IMR-90 (cell line): ENCODE measurements around the gene BRSK1. TPM values are rescaled to one million over a fixed set of nuclear protein-coding genes. Genes with fewer than 3 reads are reported as not detected.

Experiments
- ATAC-seq: fragments of 200-7000 bp; cut with Tn5 transposase; 2 replicates; pipeline ENCODE4 v1.9.1; 2020; ENCODE audit warnings: low read depth, mild to moderate bottlenecking, moderate library complexity
- BruUV-seq: library from RNA; stranded (reverse); fragments of 400-500 nt; replicated peaks from 2 replicates; lab custom pipeline; 2021; lab: Mats Ljungman, UMichigan
- CTCF ChIA-PET: fragments of 300-600 bp; formaldehyde crosslinking; extraction: SDS; loops from one replicate; lab custom pipeline; 2021; ENCODE audit warnings: antibody characterized with exemption; lab: Yijun Ruan, JAX
- POLR2A ChIA-PET: fragments of 300-600 bp; sonication (Branson Sonifier 250); formaldehyde crosslinking; loops from one replicate; lab custom pipeline; 2022; ENCODE audit warnings: antibody characterized with exemption; ENCODE audit not compliant: unreplicated experiment; lab: Charles Lee
- DNase-seq: peaks from one replicate; pipeline ENCODE4 v3.0.0; 2013
- H2AFZ ChIP-seq: replicated peaks from 2 replicates; pipeline ENCODE3; 2013; ENCODE audit warnings: low read length, mild to moderate bottlenecking; ENCODE audit not compliant: poor library complexity
- H2AK5ac ChIP-seq: 2 replicates; pipeline ENCODE4 v1.6.1; 2013; ENCODE audit warnings: low read depth, low read length, inconsistent platforms
- H2AK9ac ChIP-seq: replicated peaks from 2 replicates; pipeline ENCODE3; 2013; ENCODE audit warnings: mild to moderate bottlenecking, low read depth, low read length, moderate library complexity; ENCODE audit not compliant: poor library complexity
- H2BK120ac ChIP-seq: 2 replicates; pipeline ENCODE4 v1.6.1; 2013; ENCODE audit warnings: low read depth, low read length, inconsistent platforms
- H2BK15ac ChIP-seq: 3 replicates; pipeline ENCODE4 v1.6.1; 2013; ENCODE audit warnings: low read depth, low read length, inconsistent platforms
- H2BK20ac ChIP-seq: 2 replicates; pipeline ENCODE4 v1.6.1; 2013; ENCODE audit warnings: low read depth, mild to moderate bottlenecking, inconsistent platforms, low read length, moderate library complexity
- H2BK5ac ChIP-seq: 2 replicates; pipeline ENCODE4 v1.6.1; 2013; ENCODE audit warnings: mild to moderate bottlenecking, low read depth, low read length, inconsistent platforms; ENCODE audit not compliant: poor library complexity, severe bottlenecking
- H3K14ac ChIP-seq: replicated peaks from 2 replicates; pipeline ENCODE4 v1.6.1; 2013; ENCODE audit warnings: low read depth, low read length, inconsistent platforms
- H3K18ac ChIP-seq: 2 replicates; pipeline ENCODE4 v1.6.1; 2013; ENCODE audit warnings: low read depth, low read length, control low read depth
- H3K23ac ChIP-seq: 2 replicates; pipeline ENCODE4 v1.6.1; 2013; ENCODE audit warnings: low read depth, low read length, inconsistent platforms
- H3K27ac ChIP-seq: 2 replicates; pipeline ENCODE4 v1.5.1; 2013; ENCODE audit warnings: mild to moderate bottlenecking, control low read depth, low read length; ENCODE audit not compliant: insufficient read depth
- H3K27me3 ChIP-seq: 2 replicates; pipeline ENCODE4 v1.6.1; 2013; ENCODE audit warnings: low read length; ENCODE audit not compliant: control insufficient read depth, insufficient read depth
- H3K36me3 ChIP-seq: 2 replicates; pipeline ENCODE4 v1.6.1; 2013; ENCODE audit warnings: low read length, mixed read lengths; ENCODE audit not compliant: control insufficient read depth, insufficient read depth
- H3K4ac ChIP-seq: 2 replicates; pipeline ENCODE4 v1.6.1; 2013; ENCODE audit warnings: low read depth, low read length, inconsistent platforms
- H3K4me1 ChIP-seq: 2 replicates; pipeline ENCODE4 v1.6.1; 2013; ENCODE audit warnings: low read length, mixed read lengths; ENCODE audit not compliant: control insufficient read depth, insufficient read depth
- H3K4me2 ChIP-seq: 2 replicates; pipeline ENCODE4 v1.6.1; 2013; ENCODE audit warnings: low read depth, mild to moderate bottlenecking, control low read depth, low read length, moderate library complexity
- H3K4me3 ChIP-seq: 2 replicates; pipeline ENCODE4 v1.5.1; 2013; ENCODE audit warnings: low read depth, mild to moderate bottlenecking, control low read depth, low read length, moderate library complexity; ENCODE audit not compliant: insufficient read depth
- H3K56ac ChIP-seq: 2 replicates; pipeline ENCODE4 v1.6.1; 2013; ENCODE audit warnings: low read length, inconsistent platforms; ENCODE audit not compliant: insufficient read depth; ENCODE audit errors: extremely low read depth
- H3K79me1 ChIP-seq, 2 experiments: 2 replicates each; pipeline ENCODE4 v1.6.1; 2013; ENCODE audit warnings: low read length in 2 of 2, inconsistent platforms in 1 of 2, low read depth in 1 of 2
- H3K9ac ChIP-seq: 2 replicates; pipeline ENCODE4 v1.6.1; 2013; ENCODE audit warnings: low read depth, low read length, control low read depth
- H3K9me1 ChIP-seq: 2 replicates; pipeline ENCODE4 v1.6.1; 2013; ENCODE audit warnings: low read length, inconsistent platforms; ENCODE audit not compliant: insufficient read depth
- H3K9me3 ChIP-seq: 2 replicates; pipeline ENCODE4 v1.6.1; 2013; ENCODE audit warnings: low read length; ENCODE audit not compliant: control insufficient read depth, insufficient read depth
- H4K20me1 ChIP-seq: 2 replicates; pipeline ENCODE4 v1.6.1; 2013; ENCODE audit warnings: low read length, inconsistent platforms; ENCODE audit not compliant: insufficient read depth
- H4K5ac ChIP-seq: 2 replicates; pipeline ENCODE4 v1.6.1; 2013; ENCODE audit warnings: mild to moderate bottlenecking, low read depth, low read length, control low read depth
- H4K8ac ChIP-seq, 2 experiments: 2 replicates each; pipeline ENCODE4 v1.6.1; 2013; ENCODE audit warnings: low read depth in 2 of 2, low read length in 2 of 2, control low read depth in 1 of 2, inconsistent platforms in 1 of 2
- H4K91ac ChIP-seq: 2 replicates; pipeline ENCODE4 v1.6.1; 2013; ENCODE audit warnings: low read depth, low read length, inconsistent platforms; ENCODE audit not compliant: insufficient read depth
- BHLHE40 ChIP-seq: fragments of 150-350 bp; IDR thresholded peaks from 2 replicates; pipeline ENCODE4 v1.6.1; 2016; ENCODE audit warnings: mild to moderate bottlenecking, low read depth, low read length
- CEBPB ChIP-seq: IDR thresholded peaks from 2 replicates; pipeline ENCODE4 v1.6.1; 2012; ENCODE audit warnings: low read depth, low read length, improper control_type of control experiment
- FOS ChIP-seq: fragments of 150-350 bp; IDR thresholded peaks from 2 replicates; pipeline ENCODE4 v1.6.1; 2016; ENCODE audit warnings: low read depth, low read length
- MAFK ChIP-seq: IDR thresholded peaks from 2 replicates; pipeline ENCODE4 v1.6.1; 2012; ENCODE audit warnings: low read depth, low read length, improper control_type of control experiment
- MXI1 ChIP-seq: IDR thresholded peaks from 2 replicates; pipeline ENCODE4 v1.6.1; 2012; ENCODE audit warnings: low read depth, mild to moderate bottlenecking, low read length, moderate library complexity, borderline replicate concordance
- NFE2L2 ChIP-seq: fragments of 150-350 bp; IDR thresholded peaks from 2 replicates; pipeline ENCODE4 v1.6.1; 2016; ENCODE audit warnings: low read depth, mild to moderate bottlenecking, low read length
- POLR2A ChIP-seq: IDR thresholded peaks from 2 replicates; pipeline ENCODE4 v1.6.1; 2012; ENCODE audit warnings: mild to moderate bottlenecking, low read depth, low read length
- RCOR1 ChIP-seq: IDR thresholded peaks from 2 replicates; pipeline ENCODE4 v1.6.1; 2012; ENCODE audit warnings: mild to moderate bottlenecking, low read length, improper control_type of control experiment; ENCODE audit not compliant: insufficient replicate concordance
- SMC3 ChIP-seq: fragments of 150-350 bp; IDR thresholded peaks from 2 replicates; pipeline ENCODE4 v1.6.1; 2016; ENCODE audit warnings: low read depth, mild to moderate bottlenecking, antibody characterized with exemption, low read length, moderate library complexity
- WGBS, 2 experiments: methylation state at CpG; one replicate each; pipeline versions ENCODE4 v1.1.5 to v1.1.7; 2013; ENCODE audit warnings: missing lambda C conversion rate in 2 of 2; ENCODE audit not compliant: insufficient read length in 1 of 2; ENCODE audit errors: extremely low coverage in 2 of 2; 5-methylcytosine and 5-hydroxymethylcytosine counted together
- dilution Hi-C: fragments of 300-500 bp; cut with HindIII; formaldehyde crosslinking; loops from one replicate; pipeline ENCODE4 v1.14.3; 2018; ENCODE audit warnings: low sequenced_read_pairs; ENCODE audit not compliant: unreplicated experiment
- in situ Hi-C: fragments of 300-500 bp; cut with MboI; formaldehyde crosslinking; loops from 3 replicates; pipeline ENCODE4 v1.14.3; 2019; ENCODE audit warnings: low sequenced_read_pairs, inconsistent platforms, mixed read lengths
- intact Hi-C: fragments of 100-400 bp; cut with micrococcal nuclease; formaldehyde crosslinking; loops from 2 replicates; pipeline ENCODE4 v1.10.0; 2022
- polyA plus RNA-seq, 3 experiments: library from polyadenylated mRNA; depleted of rRNA; stranded (reverse); fragments of >200 nt; gene quantifications; 2 replicates each; pipeline ENCODE4 v1.2.3, GENCODE V29; 2012; ENCODE audit warnings: low replicate concordance in 1 of 3
- total RNA-seq: library from RNA; depleted of rRNA; stranded (reverse); fragments of >200 nt; gene quantifications from 2 replicates; pipeline ENCODE4 v1.2.3, GENCODE V29; 2012
- TF ChIP-seq, protein P1 (sequence below): fragments of 150-350 bp; IDR thresholded peaks from 2 replicates; pipeline ENCODE4 v1.6.1; 2017; ENCODE audit warnings: mild to moderate bottlenecking, antibody characterized with exemption, low read length, low read depth
- TF ChIP-seq, protein P2 (sequence below): fragments of 150-350 bp; IDR thresholded peaks from 2 replicates; pipeline ENCODE4 v1.6.1; 2016; ENCODE audit warnings: low read depth, mild to moderate bottlenecking, low read length, moderate library complexity, borderline replicate concordance

BRSK1 gene
- total and polyA plus RNA-seq, 2 of the 4 experiments (the other 2 are of a cell fraction): 2.5 to 22.3 TPM

DNA sequence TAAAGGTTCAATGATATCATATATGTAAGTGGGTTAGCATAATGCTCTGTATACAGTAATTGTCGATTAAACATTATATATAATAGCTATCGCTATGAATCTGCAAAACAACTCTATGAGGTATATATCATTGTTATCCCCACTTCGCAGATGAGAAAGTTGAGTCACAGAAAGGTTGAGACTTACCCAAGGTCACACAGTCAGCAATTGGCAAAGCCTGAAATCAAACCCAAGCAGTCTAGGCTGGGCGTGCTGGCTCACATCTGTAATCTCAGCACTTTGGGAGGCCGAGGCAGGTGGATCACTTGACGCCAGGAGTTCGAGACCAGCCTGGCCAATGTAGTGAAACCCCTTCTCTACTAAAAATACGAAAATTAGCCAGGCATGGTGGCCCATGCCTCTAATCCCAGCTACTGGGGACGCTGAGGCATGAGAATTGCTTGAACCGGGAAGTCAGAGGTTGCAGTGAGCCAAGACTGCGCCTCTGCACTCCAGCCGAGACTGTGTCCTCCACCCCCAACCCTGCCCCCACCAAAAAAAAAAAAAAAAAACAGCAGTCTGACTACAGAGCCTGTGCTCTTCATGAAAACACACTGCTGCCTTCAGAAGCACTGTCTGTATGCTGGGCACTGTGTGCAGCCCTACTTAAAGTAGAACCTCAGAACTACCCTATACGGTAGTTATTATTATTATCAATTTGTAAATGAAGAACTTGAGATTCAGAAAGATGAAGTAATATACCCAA lies 5.2 kb upstream of the BRSK1 start:
- no peak overlapping the region for H2BK5ac ChIP-seq
- no peak overlapping the region for H2AFZ ChIP-seq
- CTCF ChIA-PET: no interaction called here
- H3K9ac ChIP-seq: no peak overlapping the region
- H2AK9ac ChIP-seq: no peak overlapping the region
- H2BK120ac ChIP-seq: no peak overlapping the region
- dilution Hi-C loops (no loop called here), in situ Hi-C loops (loop anchor here (25.0 kb wide), 1 partner anchor 359 kb away; the partner anchor contains the start of genes CCDC106, ZNF580 and ZNF581), intact Hi-C loops (no loop called here)
- H3K4me2 ChIP-seq: 0 out of 2 replicates have a peak overlapping the region, but pooled peaks have one; percentile 91
- no TSS peak for BruUV-seq
- H3K27me3 ChIP-seq: no peaks in the 10 kb centered on the region
- POLR2A ChIA-PET: no interaction called here
- no peak overlapping the region for H4K8ac ChIP-seq
- no peak overlapping the region for H3K56ac ChIP-seq
- no peak for ATAC-seq
- no peak overlapping the region for H3K4ac ChIP-seq
- H4K20me1 ChIP-seq: no peaks in the 10 kb centered on the region; the same call in 1 of the 2 replicates
- DNase-seq: no peak
- peaks cover 13% of the 10 kb centered on the region; the same call in 1 of the 2 replicates for H3K4me1 ChIP-seq
- H3K9me3 ChIP-seq: no peaks in the 10 kb centered on the region
- no peak overlapping the region for H3K14ac ChIP-seq
- H3K9me1 ChIP-seq: peaks cover 10% of the 10 kb centered on the region
- H3K79me1 ChIP-seq: peaks cover 2 to 22% of the 10 kb centered on the region in 2 experiments; a peak in 3 of 4 replicates
- no peak overlapping the region for H2BK20ac ChIP-seq
- peaks cover 17% of the 10 kb centered on the region for H3K36me3 ChIP-seq
- no peak overlapping the region for H3K18ac ChIP-seq
- WGBS, 2 experiments: 90% methylated on average over 6 of the region's 13 CpGs; no CpG with 5 or more reads in 1 of the 2 experiments
- 0 out of 2 replicates have a peak overlapping the region, but pooled peaks have one; percentile 21 for H3K23ac ChIP-seq
- H4K5ac ChIP-seq: no peak overlapping the region
- H3K27ac ChIP-seq: no peak overlapping the region
- TF ChIP-seq BHLHE40 (no peak), FOS (no peak), MXI1 (no peak), POLR2A (no peak), MAFK (no peak), NFE2L2 (no peak), SMC3 (no peak), CEBPB (no peak), RCOR1 (no peak)
- TF ChIP-seq, protein P1, sequence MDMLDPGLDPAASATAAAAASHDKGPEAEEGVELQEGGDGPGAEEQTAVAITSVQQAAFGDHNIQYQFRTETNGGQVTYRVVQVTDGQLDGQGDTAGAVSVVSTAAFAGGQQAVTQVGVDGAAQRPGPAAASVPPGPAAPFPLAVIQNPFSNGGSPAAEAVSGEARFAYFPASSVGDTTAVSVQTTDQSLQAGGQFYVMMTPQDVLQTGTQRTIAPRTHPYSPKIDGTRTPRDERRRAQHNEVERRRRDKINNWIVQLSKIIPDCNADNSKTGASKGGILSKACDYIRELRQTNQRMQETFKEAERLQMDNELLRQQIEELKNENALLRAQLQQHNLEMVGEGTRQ: no peak
- TF ChIP-seq, protein P2, sequence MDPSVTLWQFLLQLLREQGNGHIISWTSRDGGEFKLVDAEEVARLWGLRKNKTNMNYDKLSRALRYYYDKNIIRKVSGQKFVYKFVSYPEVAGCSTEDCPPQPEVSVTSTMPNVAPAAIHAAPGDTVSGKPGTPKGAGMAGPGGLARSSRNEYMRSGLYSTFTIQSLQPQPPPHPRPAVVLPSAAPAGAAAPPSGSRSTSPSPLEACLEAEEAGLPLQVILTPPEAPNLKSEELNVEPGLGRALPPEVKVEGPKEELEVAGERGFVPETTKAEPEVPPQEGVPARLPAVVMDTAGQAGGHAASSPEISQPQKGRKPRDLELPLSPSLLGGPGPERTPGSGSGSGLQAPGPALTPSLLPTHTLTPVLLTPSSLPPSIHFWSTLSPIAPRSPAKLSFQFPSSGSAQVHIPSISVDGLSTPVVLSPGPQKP: no peak
- no peak overlapping the region for H3K4me3 ChIP-seq
- H2BK15ac ChIP-seq: no peak overlapping the region
- no peak overlapping the region for H4K91ac ChIP-seq
- H2AK5ac ChIP-seq: 0 out of 2 replicates have a peak overlapping the region, but pooled peaks have one; percentile 81
